HCT116 (cell line): ENCODE data around the gene CAPZB.

Source experiments
- EZH2 ChIP-seq: fragments of 200-600 bp; sonication (generic); IDR thresholded peaks from 2 replicates; pipeline ENCODE4 v1.6.1; 2017; ENCODE audit warnings: antibody characterized with exemption, mixed run types
- POLR2A ChIP-seq: IDR thresholded peaks from 2 replicates; pipeline ENCODE4 v1.7.0; 2011; ENCODE audit warnings: borderline replicate concordance; ENCODE audit not compliant: insufficient read depth, insufficient read length; ENCODE audit errors: extremely low read depth
- TF ChIP-seq, protein P1 (sequence below), 3 experiments: fragments of 200-600 bp in 1 of 3; sonication (generic) in 1 of 3; IDR thresholded peaks in 2 of 3; conservative IDR thresholded peaks in 1 of 3; 2 replicates each; pipeline ENCODE4 v1.5.1; 2012 to 2017; ENCODE audit warnings: low read depth in 2 of 3, low read length in 2 of 3, antibody characterized with exemption in 1 of 3, borderline replicate concordance in 1 of 3, control low read depth in 1 of 3, mild to moderate bottlenecking in 1 of 3, mixed read lengths in 1 of 3, mixed run types in 1 of 3, moderate library complexity in 1 of 3; ENCODE audit not compliant: insufficient read depth in 1 of 3
- TF ChIP-seq, protein P2 (sequence below): IDR thresholded peaks from 2 replicates; pipeline ENCODE4 v1.6.1; 2011; ENCODE audit warnings: mild to moderate bottlenecking, low read length, moderate library complexity; ENCODE audit not compliant: insufficient replicate concordance; ENCODE audit errors: extremely low read depth

DNA sequence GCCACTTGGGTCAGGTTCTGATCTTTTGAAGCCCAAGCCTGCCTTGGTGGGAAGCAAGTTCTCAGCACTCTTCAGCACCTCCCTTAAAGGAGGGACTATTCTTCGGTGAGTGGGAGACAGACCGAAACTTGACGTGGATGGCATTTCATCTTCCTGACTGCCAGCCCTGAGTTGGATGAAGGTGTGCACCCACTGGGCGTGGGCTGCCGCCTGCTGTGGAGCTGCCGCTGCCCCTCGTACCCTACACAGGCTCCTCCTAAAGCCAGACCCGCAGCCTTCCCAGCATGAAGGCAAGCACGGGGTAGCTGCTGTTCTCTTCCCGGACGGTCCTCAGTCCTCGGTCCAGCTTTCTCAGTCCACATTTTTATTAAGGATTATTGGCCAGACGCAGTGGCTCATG, 89.1 kb downstream of the CAPZB start:
- TF ChIP-seq, protein P1, sequence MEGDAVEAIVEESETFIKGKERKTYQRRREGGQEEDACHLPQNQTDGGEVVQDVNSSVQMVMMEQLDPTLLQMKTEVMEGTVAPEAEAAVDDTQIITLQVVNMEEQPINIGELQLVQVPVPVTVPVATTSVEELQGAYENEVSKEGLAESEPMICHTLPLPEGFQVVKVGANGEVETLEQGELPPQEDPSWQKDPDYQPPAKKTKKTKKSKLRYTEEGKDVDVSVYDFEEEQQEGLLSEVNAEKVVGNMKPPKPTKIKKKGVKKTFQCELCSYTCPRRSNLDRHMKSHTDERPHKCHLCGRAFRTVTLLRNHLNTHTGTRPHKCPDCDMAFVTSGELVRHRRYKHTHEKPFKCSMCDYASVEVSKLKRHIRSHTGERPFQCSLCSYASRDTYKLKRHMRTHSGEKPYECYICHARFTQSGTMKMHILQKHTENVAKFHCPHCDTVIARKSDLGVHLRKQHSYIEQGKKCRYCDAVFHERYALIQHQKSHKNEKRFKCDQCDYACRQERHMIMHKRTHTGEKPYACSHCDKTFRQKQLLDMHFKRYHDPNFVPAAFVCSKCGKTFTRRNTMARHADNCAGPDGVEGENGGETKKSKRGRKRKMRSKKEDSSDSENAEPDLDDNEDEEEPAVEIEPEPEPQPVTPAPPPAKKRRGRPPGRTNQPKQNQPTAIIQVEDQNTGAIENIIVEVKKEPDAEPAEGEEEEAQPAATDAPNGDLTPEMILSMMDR (IDR thresholded peaks at IDR 0.05 in 2 of 3, conservative IDR thresholded peaks at IDR 0.05 in 1 of 3; ENCODE audit: borderline replicate concordance in 1 of 3, insufficient read depth in 1 of 3, low read depth in 2 of 3, low read length in 2 of 3), result no peak
- TF ChIP-seq POLR2A (no peak), EZH2 (no peak)
- TF ChIP-seq, protein P2, sequence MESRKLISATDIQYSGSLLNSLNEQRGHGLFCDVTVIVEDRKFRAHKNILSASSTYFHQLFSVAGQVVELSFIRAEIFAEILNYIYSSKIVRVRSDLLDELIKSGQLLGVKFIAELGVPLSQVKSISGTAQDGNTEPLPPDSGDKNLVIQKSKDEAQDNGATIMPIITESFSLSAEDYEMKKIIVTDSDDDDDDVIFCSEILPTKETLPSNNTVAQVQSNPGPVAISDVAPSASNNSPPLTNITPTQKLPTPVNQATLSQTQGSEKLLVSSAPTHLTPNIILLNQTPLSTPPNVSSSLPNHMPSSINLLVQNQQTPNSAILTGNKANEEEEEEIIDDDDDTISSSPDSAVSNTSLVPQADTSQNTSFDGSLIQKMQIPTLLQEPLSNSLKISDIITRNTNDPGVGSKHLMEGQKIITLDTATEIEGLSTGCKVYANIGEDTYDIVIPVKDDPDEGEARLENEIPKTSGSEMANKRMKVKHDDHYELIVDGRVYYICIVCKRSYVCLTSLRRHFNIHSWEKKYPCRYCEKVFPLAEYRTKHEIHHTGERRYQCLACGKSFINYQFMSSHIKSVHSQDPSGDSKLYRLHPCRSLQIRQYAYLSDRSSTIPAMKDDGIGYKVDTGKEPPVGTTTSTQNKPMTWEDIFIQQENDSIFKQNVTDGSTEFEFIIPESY, result no peak
